ENCODE measurements around the gene EXOC7. TPM values are rescaled to one million over a fixed set of nuclear protein-coding genes. Genes with fewer than 3 reads are reported as not detected.
A peak's percentile ranks its signal among the peaks of the same experiment; 100 is the strongest.
"Not testable (repeated sequence)": the region's sequence is repeated elsewhere in the genome, so short reads cannot be mapped to it uniquely, and the experiment has no call there.

EXOC7 gene
- polyA plus RNA-seq, 1 donor from 2014 or later = 146 TPM

DNA sequence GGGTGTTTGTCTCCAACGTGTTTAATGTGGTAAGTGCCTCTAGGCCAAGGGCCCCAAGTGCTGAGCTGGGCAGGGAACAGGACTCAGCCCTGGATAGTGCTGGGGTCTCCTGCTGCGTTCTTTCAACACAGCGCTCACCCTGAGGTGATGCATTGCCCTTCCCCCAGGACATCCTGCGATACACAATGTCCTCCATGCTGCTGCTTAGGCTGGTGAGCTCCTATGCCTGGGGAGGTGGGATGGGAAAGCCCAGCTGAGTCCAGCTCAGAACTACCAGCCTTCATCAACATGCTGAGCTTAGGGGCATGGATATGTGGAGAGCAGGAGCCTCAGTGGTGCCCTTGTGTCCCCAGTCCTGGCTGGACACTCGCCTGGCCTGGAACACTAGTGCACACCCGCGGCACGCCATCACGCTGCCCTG lies 24.0 kb downstream of the EXOC7 start:
- H2AFZ ChIP-seq (ENCODE audit: low read depth, low read length) = no peak overlapping the region
- H3K4me3 ChIP-seq (ENCODE audit: low read length) = no peak overlapping the region
- no peaks in the 10 kb centered on the region for H3F3A ChIP-seq (ENCODE audit: insufficient read depth, low read length, poor library complexity, severe bottlenecking)
- H3K27ac ChIP-seq (ENCODE audit: low read length) = no peak overlapping the region
- H3K79me2 ChIP-seq (replicated peaks; ENCODE audit: insufficient read depth, low read length) = no peaks in the 10 kb centered on the region
- H3K9me3 ChIP-seq (ENCODE audit: low read length) = no peaks in the 10 kb centered on the region
- H3K9ac ChIP-seq (ENCODE audit: low read length) = no peak overlapping the region
- no peaks in the 10 kb centered on the region for H4K20me1 ChIP-seq (ENCODE audit: insufficient read depth)
- TF ChIP-seq, protein P1, sequence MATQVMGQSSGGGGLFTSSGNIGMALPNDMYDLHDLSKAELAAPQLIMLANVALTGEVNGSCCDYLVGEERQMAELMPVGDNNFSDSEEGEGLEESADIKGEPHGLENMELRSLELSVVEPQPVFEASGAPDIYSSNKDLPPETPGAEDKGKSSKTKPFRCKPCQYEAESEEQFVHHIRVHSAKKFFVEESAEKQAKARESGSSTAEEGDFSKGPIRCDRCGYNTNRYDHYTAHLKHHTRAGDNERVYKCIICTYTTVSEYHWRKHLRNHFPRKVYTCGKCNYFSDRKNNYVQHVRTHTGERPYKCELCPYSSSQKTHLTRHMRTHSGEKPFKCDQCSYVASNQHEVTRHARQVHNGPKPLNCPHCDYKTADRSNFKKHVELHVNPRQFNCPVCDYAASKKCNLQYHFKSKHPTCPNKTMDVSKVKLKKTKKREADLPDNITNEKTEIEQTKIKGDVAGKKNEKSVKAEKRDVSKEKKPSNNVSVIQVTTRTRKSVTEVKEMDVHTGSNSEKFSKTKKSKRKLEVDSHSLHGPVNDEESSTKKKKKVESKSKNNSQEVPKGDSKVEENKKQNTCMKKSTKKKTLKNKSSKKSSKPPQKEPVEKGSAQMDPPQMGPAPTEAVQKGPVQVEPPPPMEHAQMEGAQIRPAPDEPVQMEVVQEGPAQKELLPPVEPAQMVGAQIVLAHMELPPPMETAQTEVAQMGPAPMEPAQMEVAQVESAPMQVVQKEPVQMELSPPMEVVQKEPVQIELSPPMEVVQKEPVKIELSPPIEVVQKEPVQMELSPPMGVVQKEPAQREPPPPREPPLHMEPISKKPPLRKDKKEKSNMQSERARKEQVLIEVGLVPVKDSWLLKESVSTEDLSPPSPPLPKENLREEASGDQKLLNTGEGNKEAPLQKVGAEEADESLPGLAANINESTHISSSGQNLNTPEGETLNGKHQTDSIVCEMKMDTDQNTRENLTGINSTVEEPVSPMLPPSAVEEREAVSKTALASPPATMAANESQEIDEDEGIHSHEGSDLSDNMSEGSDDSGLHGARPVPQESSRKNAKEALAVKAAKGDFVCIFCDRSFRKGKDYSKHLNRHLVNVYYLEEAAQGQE (IDR thresholded peaks at IDR 0.05; ENCODE audit: borderline replicate concordance) = no peak
- TF ChIP-seq RAD21 (conservative IDR thresholded peaks at IDR 0.05) = no peak
- no peak for TF ChIP-seq SMC3 (conservative IDR thresholded peaks at IDR 0.05; ENCODE audit: poor library complexity)
- no peak for TF ChIP-seq POLR2AphosphoS5 (IDR thresholded peaks at IDR 0.05)
- TF ChIP-seq MXI1 (conservative IDR thresholded peaks at IDR 0.05; ENCODE audit: poor library complexity, severe bottlenecking) = no peak
- TF ChIP-seq EZH2 (IDR thresholded peaks at IDR 0.05; ENCODE audit: borderline replicate concordance, insufficient read depth, low read length, poor library complexity, severe bottlenecking) = no peak
- TF ChIP-seq, protein P2, sequence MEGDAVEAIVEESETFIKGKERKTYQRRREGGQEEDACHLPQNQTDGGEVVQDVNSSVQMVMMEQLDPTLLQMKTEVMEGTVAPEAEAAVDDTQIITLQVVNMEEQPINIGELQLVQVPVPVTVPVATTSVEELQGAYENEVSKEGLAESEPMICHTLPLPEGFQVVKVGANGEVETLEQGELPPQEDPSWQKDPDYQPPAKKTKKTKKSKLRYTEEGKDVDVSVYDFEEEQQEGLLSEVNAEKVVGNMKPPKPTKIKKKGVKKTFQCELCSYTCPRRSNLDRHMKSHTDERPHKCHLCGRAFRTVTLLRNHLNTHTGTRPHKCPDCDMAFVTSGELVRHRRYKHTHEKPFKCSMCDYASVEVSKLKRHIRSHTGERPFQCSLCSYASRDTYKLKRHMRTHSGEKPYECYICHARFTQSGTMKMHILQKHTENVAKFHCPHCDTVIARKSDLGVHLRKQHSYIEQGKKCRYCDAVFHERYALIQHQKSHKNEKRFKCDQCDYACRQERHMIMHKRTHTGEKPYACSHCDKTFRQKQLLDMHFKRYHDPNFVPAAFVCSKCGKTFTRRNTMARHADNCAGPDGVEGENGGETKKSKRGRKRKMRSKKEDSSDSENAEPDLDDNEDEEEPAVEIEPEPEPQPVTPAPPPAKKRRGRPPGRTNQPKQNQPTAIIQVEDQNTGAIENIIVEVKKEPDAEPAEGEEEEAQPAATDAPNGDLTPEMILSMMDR (IDR thresholded peaks at IDR 0.05; ENCODE audit: poor library complexity, severe bottlenecking) = no peak
- TF ChIP-seq TAF1 (IDR thresholded peaks at IDR 0.05; ENCODE audit: low read depth) = no peak
- TF ChIP-seq EP300 (conservative IDR thresholded peaks at IDR 0.05; ENCODE audit: poor library complexity, severe bottlenecking) = no peak
- peaks cover 50% of the 10 kb centered on the region for H3K27me3 ChIP-seq (ENCODE audit: insufficient read depth, low read depth, low read length)
- H3K9me2 ChIP-seq (ENCODE audit: insufficient read depth, low read length) = no peaks in the 10 kb centered on the region
- H3K4me2 ChIP-seq (ENCODE audit: low read length) = no peak overlapping the region
- H3K36me3 ChIP-seq (ENCODE audit: insufficient read depth, low read length) = no peaks in the 10 kb centered on the region

DNA sequence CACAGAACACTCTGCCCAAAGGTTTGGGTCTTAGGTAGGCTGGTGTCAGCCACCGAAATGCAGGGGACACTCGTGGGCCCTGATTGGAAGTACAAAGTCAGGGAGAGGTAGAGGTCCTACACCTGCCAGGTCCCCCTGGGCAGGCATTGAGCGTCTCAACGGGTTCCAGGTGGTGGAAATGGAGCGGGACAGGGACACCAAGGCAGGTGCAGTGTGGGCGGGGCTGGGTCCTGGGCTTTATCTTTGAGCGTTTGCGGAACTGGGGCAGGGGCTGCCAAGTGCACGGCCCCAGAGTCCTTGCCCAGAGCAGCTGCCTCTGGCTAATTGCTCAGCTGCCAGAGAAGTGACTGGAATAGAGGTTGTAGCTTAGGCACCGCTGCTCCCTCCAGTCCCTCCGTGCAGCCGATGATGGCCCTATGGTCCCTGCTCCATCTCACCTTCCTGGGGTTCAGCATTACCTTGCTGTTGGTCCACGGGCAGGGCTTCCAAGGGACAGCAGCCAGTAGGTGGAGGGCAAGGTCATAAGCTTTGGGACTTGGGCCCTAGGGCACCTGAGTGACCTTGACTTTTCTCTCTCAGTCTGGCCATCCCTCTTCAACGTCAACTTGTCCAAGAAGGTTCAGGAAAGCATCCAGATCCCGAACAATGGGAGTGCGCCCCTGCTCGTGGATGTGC lies 24.6 kb downstream of the EXOC7 start, which contains the start of gene ZACN:
Gene ZACN (plus strand): TSS at position 323 of the 675 bp plus-strand sequence. CDS start 83 bp downstream, at position 406.
- no peaks in the 10 kb centered on the region for H3K9me3 ChIP-seq (ENCODE audit: low read length)
- no peak within 1 kb of the TSS for H3K4me2 ChIP-seq (ENCODE audit: low read length)
- H3K9ac ChIP-seq (ENCODE audit: low read length) = no peak within 1 kb of the TSS
- TF ChIP-seq SMC3 (conservative IDR thresholded peaks at IDR 0.05; ENCODE audit: poor library complexity) = no peak
- no peak for TF ChIP-seq POLR2AphosphoS5 (IDR thresholded peaks at IDR 0.05)
- no peak for TF ChIP-seq EP300 (conservative IDR thresholded peaks at IDR 0.05; ENCODE audit: poor library complexity, severe bottlenecking)
- TF ChIP-seq RAD21 (conservative IDR thresholded peaks at IDR 0.05) = no peak
- TF ChIP-seq, protein P1 (IDR thresholded peaks at IDR 0.05; ENCODE audit: borderline replicate concordance) = no peak
- no peak for TF ChIP-seq EZH2 (IDR thresholded peaks at IDR 0.05; ENCODE audit: borderline replicate concordance, insufficient read depth, low read length, poor library complexity, severe bottlenecking)
- TF ChIP-seq TAF1 (IDR thresholded peaks at IDR 0.05; ENCODE audit: low read depth) = no peak
- TF ChIP-seq, protein P2 (IDR thresholded peaks at IDR 0.05; ENCODE audit: poor library complexity, severe bottlenecking) = no peak
- no peak for TF ChIP-seq MXI1 (conservative IDR thresholded peaks at IDR 0.05; ENCODE audit: poor library complexity, severe bottlenecking)
- H3K4me3 ChIP-seq (ENCODE audit: low read length) = peak within 1 kb of the TSS; percentile 31
- H3K36me3 ChIP-seq (ENCODE audit: insufficient read depth, low read length) = no peaks in the 10 kb centered on the region
- H3K27ac ChIP-seq (ENCODE audit: low read length) = no peak within 1 kb of the TSS
- no peaks in the 10 kb centered on the region for H3F3A ChIP-seq (ENCODE audit: insufficient read depth, low read length, poor library complexity, severe bottlenecking)
- no peaks in the 10 kb centered on the region for H3K9me2 ChIP-seq (ENCODE audit: insufficient read depth, low read length)
- H3K79me2 ChIP-seq (replicated peaks; ENCODE audit: insufficient read depth, low read length) = no peaks in the 10 kb centered on the region
- peaks cover 55% of the 10 kb centered on the region for H3K27me3 ChIP-seq (ENCODE audit: insufficient read depth, low read depth, low read length)
- no peaks in the 10 kb centered on the region for H4K20me1 ChIP-seq (ENCODE audit: insufficient read depth)
- no peak within 1 kb of the TSS for H2AFZ ChIP-seq (ENCODE audit: low read depth, low read length)

DNA sequence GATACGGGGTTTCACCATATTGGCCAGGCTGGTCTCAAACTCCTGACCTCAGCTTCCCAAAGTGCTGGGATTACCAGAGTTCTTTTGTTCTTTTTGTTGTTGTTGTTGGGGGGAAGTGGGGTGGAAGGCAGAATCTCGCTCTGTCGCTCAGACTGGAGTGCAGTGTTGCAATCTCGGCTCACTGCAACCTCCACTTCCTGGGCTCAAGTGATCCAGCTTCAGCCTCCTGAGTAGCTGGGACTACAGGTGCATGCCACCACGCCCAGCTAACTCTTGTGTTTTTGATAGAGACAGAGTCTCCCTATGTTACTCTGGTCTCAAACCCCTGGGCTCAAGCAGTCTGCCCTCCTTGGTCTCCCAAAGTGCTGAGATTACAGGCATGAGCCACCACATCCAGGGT lies 25.2 kb downstream of the EXOC7 start:
- H3K36me3 ChIP-seq (ENCODE audit: insufficient read depth, low read length); H2AFZ ChIP-seq (ENCODE audit: low read depth, low read length); H3K4me2 ChIP-seq (ENCODE audit: low read length); H3K9me2 ChIP-seq (ENCODE audit: insufficient read depth, low read length); H3K9me3 ChIP-seq (ENCODE audit: low read length); H3F3A ChIP-seq (ENCODE audit: insufficient read depth, low read length, poor library complexity, severe bottlenecking); H4K20me1 ChIP-seq (ENCODE audit: insufficient read depth); H3K4me3 ChIP-seq (ENCODE audit: low read length); H3K79me2 ChIP-seq (replicated peaks; ENCODE audit: insufficient read depth, low read length); H3K27ac ChIP-seq (ENCODE audit: low read length); H3K9ac ChIP-seq (ENCODE audit: low read length): not testable (repeated sequence)
- H3K27me3 ChIP-seq (ENCODE audit: insufficient read depth, low read depth, low read length) = peaks cover 61% of the 10 kb centered on the region
